ENCODE data around the gene UCHL3. TPM values are rescaled to one million over a fixed set of nuclear protein-coding genes. Genes with fewer than 3 reads are reported as not detected.
"Not testable (repeated sequence)": the region's sequence is repeated elsewhere in the genome, so short reads cannot be mapped to it uniquely, and the experiment has no call there.

UCHL3 gene
- 21.0 TPM for total RNA-seq

GRCh38 chr13:75549262-75550158 lies at the start of gene UCHL3:
Gene UCHL3, plus strand, starts transcription at chr13:75549791. Its CDS starts 30 bp downstream, at chr13:75549821.
- DNase-seq (ENCODE audit: low spot score) = peak; percentile 97

DNA sequence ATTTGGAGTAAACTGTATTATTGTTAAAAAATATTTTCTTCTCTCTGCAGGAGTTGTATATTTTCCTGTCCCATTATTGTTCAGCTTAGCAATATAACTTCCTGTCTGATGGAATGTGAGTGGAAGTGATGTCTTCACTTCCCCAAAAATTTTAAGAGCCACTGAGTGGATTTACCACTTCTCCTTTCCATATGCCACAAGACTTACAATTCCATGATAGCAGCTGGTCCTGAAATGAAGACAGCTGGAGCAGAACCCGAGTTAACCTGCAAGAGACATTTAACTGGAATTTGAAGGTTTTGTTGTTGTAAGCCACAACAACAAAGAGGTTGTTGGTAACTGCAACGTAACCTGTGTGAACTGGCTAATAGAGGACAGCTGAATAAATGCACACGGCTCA lies 44.3 kb upstream of the UCHL3 start:
- DNase-seq (ENCODE audit: low spot score) = no peak

DNA sequence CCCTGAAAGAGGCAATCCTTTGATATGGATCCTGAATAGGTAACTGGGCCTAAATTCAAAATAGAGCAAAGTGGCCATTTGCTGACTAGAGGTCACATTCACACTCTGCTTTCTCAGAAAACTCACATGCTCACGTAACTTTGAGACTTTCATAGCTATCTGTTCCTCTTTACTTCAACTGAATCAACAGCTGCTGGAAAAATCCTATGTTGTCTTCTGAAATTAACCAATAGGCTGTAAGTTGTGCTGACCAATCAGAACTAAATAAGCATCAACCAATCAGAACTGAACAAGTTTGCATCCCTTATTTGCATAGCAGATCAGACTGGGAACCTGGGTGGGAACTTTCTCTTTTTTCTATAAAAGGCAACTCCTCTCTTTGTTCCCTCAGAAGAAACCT lies 43.6 kb upstream of the UCHL3 start:
- DNase-seq (ENCODE audit: low spot score) = no peak

GRCh38 chr13:75507027-75508001 lies 42.3 kb upstream of the UCHL3 start:
- no peak for DNase-seq (ENCODE audit: low spot score)

DNA sequence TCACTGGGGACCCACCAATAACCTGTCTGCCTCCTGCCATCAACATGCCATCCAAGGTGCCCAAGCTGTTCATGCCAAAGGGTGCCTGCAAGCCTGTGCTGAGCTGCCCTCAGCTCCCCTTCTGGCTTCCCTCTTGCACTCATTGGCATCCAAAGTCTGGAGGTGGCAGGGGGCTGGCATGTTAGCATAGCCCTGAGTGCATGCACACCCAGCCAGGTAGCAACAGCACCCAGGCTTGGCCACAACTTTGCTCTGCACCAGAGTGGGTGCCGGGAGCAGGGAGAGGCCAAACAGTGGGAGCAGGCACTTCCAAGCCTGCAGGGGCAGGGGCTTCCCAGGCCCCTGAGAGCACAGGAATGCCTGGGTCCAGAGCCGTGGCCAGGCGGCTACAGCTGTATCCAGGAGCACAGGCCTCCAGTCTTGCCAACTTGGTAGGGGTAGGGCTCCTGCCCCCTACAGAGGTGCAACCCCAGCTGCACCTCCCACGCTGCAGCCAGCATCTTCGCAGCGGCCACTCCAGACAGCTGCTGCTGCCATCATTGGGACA lies 41.5 kb upstream of the UCHL3 start:
- DNase-seq (ENCODE audit: low spot score) = no peak

- no peak for DNase-seq (ENCODE audit: low spot score)
These were observed 38.5 kb upstream of the UCHL3 start for GRCh38 chr13:75511051-75511625.

GRCh38 chr13:75512253-75512652 lies 37.3 kb upstream of the UCHL3 start:
- DNase-seq (ENCODE audit: low spot score) = no peak

DNA sequence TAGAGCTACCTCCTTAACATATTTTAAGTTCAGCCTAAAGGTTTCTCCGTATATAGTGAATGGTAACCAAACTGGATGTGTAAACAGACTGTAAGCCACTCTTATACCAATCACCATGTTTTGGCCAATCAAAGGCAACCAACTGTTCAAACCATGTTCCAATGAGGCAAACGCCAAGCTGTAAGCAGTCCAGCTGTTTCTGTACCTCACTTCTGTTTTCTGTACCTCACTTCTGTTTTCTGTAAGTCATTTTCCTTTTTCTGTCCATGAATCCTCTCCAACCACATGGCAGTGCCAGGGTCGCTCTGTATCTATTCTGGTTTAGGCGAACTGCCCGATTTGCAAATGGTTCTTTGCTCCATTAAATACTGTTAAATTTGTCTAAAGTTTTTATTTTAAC lies 36.3 kb upstream of the UCHL3 start:
- DNase-seq (ENCODE audit: low spot score) = no peak

DNA sequence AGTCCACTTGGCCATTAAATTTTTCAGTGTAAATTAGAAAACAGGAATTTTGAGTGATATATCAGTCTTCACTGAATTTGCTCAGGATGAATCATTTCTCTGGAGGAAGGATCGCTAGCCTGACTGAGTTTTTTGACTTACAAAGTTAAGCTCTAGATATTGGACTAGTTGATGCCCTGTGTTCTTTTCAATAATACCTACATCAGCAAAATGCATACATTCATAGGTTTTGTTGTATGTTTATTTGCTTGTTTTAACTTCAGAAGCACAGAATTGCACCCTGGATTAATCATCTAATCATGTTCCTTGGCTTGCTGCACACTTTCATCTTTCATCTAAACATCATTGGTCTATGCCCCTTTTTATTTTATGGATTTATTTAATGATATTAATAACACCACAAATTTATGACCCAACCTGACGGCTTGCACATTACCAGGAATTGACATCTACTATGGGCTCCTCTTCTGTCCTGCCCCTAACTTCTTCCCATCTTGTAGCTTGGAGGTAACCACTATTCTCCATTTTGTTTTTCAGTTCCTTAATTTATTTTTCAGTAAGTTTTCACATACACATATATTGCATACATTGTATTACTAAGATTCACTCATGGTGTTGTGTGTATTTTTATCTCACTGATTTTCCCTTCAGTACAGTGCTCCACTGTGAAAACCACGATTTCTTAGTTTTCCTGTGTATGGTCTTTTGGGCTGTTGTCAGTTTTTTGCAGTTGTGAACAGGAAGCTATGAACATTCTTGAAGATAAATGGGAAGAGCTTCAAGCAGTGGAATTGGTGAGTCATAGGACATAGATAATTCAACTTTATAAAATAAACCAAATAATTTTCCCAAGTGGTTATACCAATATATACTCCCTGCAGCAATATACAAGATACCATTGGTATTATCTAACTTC lies 35.3 kb upstream of the UCHL3 start:
- no peak for DNase-seq (ENCODE audit: low spot score)

GRCh38 chr13:75518439-75519088 lies 31.0 kb upstream of the UCHL3 start:
- DNase-seq (ENCODE audit: low spot score) = no peak

DNA sequence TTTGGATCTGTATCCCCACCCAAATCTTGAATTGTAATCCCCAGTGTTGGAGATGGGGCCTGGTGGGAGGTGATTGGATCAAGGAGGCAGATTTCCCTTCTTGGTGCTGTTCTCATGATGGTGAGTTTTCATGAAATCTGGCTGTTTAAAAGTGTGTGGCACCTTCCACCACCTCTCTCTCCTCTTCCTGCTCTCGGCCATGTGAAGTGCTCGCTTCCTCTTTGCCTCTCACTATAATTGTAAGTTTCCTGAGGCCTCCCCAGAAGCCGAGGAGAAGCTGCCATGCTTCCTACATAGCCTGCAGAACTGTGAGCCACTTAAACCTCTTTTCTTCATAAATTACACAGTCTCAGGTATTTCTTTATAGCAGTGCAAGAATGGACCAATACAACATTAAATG lies 27.6 kb upstream of the UCHL3 start:
- no peak for DNase-seq (ENCODE audit: low spot score)

- no peak for DNase-seq (ENCODE audit: low spot score)
These were observed 19.0 kb upstream of the UCHL3 start for GRCh38 chr13:75530549-75530961.

DNA sequence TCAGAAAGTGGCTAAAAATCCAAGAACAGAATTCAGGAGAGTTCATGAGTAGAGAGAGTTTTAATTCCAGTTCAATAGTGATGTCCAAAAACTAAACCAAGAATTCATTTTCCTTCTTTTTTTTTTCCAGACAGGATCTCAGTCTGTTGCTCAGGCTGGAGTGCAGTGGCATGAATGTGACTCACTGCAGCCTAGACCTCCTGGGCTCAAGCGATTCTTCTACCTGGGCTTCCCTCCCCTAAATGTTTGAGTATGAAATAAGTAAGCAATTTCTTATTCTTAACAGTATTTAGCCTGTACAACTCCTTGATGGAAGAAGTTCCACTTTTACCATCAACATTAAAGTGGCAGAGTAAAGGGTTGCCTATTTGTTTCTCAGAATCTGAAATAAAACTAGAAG lies 15.7 kb upstream of the UCHL3 start:
- no peak for DNase-seq (ENCODE audit: low spot score)

GRCh38 chr13:75537401-75538365 lies 11.9 kb upstream of the UCHL3 start, which contains the start of gene COMMD6:
Gene COMMD6, minus strand, starts transcription at chr13:75537841. Its CDS starts 36 bp downstream, at chr13:75537805.
- DNase-seq (ENCODE audit: low spot score) = peak; percentile 74

DNA sequence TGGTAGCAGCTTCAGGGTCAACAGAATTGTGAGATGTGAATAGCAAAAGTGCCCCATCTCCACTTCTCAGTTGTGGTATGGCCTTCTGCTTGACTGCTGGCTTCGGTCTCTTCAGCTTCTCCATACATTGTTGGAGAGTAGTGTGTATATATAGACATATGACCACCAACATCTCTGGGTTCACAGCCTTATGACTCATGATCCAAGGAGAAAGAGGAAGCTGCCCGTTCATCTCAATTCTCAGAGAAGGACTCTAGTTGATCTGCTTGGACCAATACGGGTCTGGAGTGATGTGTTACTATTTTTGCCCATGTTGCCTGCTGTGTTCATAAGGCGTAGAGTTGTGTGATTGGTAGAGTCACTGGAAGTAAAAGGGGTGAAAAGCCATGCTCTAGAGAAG lies 8.3 kb upstream of the UCHL3 start:
- no peak for DNase-seq (ENCODE audit: low spot score)

- DNase-seq (ENCODE audit: low spot score) = no peak
These were observed 7.6 kb upstream of the UCHL3 start for GRCh38 chr13:75541961-75542360.

- no peak for DNase-seq (ENCODE audit: low spot score)
These were observed 4.8 kb upstream of the UCHL3 start for GRCh38 chr13:75544681-75545330.

- DNase-seq (ENCODE audit: low spot score) = not testable (repeated sequence)
These were observed 4.2 kb upstream of the UCHL3 start for GRCh38 chr13:75545386-75545785.

Data from mucosa of gallbladder (tissue), 1 donor.